Measurements from ENCODE around the gene EML3.
A peak's percentile ranks its signal among the peaks of the same experiment; 100 is the strongest.
"Not testable (repeated sequence)": the region's sequence is repeated elsewhere in the genome, so short reads cannot be mapped to it uniquely, and the experiment has no call there.

EML3 gene

GRCh38 chr11:62573592-62574362 is 38.8 kb downstream of the EML3 start, which contains the start of gene EEF1G (continued):
- TF ChIP-seq ISL1 (CRISPR knock-in tag; IDR thresholded peaks at IDR 0.05): no peak
- no peak for TF ChIP-seq ZNF8 (CRISPR knock-in tag; IDR thresholded peaks at IDR 0.05)
- no peak for TF ChIP-seq ESRRG (CRISPR knock-in tag; IDR thresholded peaks at IDR 0.05)
- no peak for TF ChIP-seq SNAI2 (CRISPR knock-in tag; IDR thresholded peaks at IDR 0.05)
- TF ChIP-seq ZNF70 (CRISPR knock-in tag; IDR thresholded peaks at IDR 0.05): no peak

GRCh38 chr11:62573006-62573591 is 39.5 kb downstream of the EML3 start:
- TF ChIP-seq ZFP30 (CRISPR knock-in tag; IDR thresholded peaks at IDR 0.05) (no peak), BACH2 (CRISPR knock-in tag; IDR thresholded peaks at IDR 0.05; ENCODE audit: borderline replicate concordance) (no peak), SNAI2 (CRISPR knock-in tag; IDR thresholded peaks at IDR 0.05) (no peak)
- ATAC-seq: peak; percentile 46

- no peak for ATAC-seq
- TF ChIP-seq TSHZ2 (CRISPR knock-in tag; IDR thresholded peaks at IDR 0.05) (no peak), TOX (CRISPR knock-in tag; IDR thresholded peaks at IDR 0.05; ENCODE audit: borderline replicate concordance) (no peak), CSRNP3 (CRISPR knock-in tag; IDR thresholded peaks at IDR 0.05) (no peak), PPARA (CRISPR knock-in tag; IDR thresholded peaks at IDR 0.05; ENCODE audit: borderline replicate concordance) (no peak), ZFP3 (CRISPR knock-in tag; IDR thresholded peaks at IDR 0.05) (no peak), OSR1 (CRISPR knock-in tag; IDR thresholded peaks at IDR 0.05) (no peak), ZFP30 (CRISPR knock-in tag; IDR thresholded peaks at IDR 0.05) (no peak), ISL1 (CRISPR knock-in tag; IDR thresholded peaks at IDR 0.05) (no peak), ZNF70 (CRISPR knock-in tag; IDR thresholded peaks at IDR 0.05) (no peak), ESRRG (CRISPR knock-in tag; IDR thresholded peaks at IDR 0.05) (no peak), GLIS3 (CRISPR knock-in tag; IDR thresholded peaks at IDR 0.05) (no peak), CREB5 (CRISPR knock-in tag; IDR thresholded peaks at IDR 0.05; ENCODE audit: low read depth) (no peak), POU6F1 (CRISPR knock-in tag; IDR thresholded peaks at IDR 0.05; ENCODE audit: borderline replicate concordance, low read depth) (no peak), ARNTL (CRISPR knock-in tag; IDR thresholded peaks at IDR 0.05; ENCODE audit: borderline replicate concordance, low read depth) (no peak), RARB (CRISPR knock-in tag; IDR thresholded peaks at IDR 0.05) (no peak), TCF4 (CRISPR knock-in tag; IDR thresholded peaks at IDR 0.05; ENCODE audit: borderline replicate concordance) (no peak), CSDC2 (CRISPR knock-in tag; IDR thresholded peaks at IDR 0.05) (no peak), ZNF8 (CRISPR knock-in tag; IDR thresholded peaks at IDR 0.05) (no peak), PATZ1 (CRISPR knock-in tag; IDR thresholded peaks at IDR 0.05; ENCODE audit: borderline replicate concordance) (no peak), BACH2 (CRISPR knock-in tag; IDR thresholded peaks at IDR 0.05; ENCODE audit: borderline replicate concordance) (no peak)
Measured at GRCh38 chr11:62572431-62572830, 40.1 kb downstream of the EML3 start.

GRCh38 chr11:62571493-62571892 is 41.1 kb downstream of the EML3 start:
- ATAC-seq: not testable (repeated sequence)

- not testable (repeated sequence) for ATAC-seq
Measured at GRCh38 chr11:62570903-62571302, 41.7 kb downstream of the EML3 start.

Data from SK-N-SH treated with all-trans-retinoic acid at 6 μM for 48 hours (cell line).